GM12874 (cell line): ENCODE results near the gene DNAJA3.

ENCODE experiments used
- CTCF ChIP-seq: IDR thresholded peaks from 2 replicates; pipeline ENCODE4 v1.5.1; 2011; ENCODE audit warnings: low read depth, mild to moderate bottlenecking, control low read depth, low read length, moderate library complexity; ENCODE audit not compliant: insufficient read depth

DNAJA3 gene

DNA sequence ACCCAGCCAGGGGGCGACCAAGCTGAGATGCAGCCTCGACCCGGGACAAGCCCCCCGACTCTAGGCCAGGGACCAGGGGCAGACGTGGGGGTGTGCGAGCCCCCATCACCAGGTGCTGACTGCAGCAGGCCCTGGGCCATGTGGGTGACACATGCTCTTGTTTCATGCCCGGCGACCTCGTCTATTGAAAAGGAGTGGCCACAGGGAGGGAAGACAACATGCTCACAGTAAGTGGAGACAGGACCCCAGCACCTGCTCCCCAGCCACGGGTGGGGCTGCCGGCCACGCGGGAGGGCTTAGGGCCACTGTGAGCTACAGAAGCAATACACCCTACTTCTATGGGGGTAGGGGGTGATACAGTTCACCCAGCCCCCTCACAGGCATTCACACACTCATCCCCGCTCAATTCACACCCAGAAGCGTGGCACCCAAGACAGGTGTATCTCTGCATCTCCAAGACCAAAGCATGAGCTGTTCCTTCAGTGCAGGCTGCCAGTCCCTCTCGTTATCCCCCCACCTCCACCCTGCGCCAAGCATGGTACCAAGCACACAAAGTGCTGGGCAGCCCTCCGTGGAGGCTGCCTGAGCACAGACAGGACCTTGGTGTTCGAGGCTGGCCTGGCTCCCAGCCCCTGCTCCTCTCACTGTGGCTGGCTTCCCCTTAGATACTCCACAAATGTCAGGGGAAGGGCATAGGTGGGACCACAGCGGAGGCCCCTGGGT lies 40.4 kb upstream of the DNAJA3 start:
- no peak for TF ChIP-seq CTCF

- no peak for TF ChIP-seq CTCF
These were observed 39.7 kb upstream of the DNAJA3 start for GRCh38 chr16:4385789-4386450.

- no peak for TF ChIP-seq CTCF
These were observed 39.2 kb upstream of the DNAJA3 start for GRCh38 chr16:4386451-4386805.

GRCh38 chr16:4386951-4387565 lies 38.6 kb upstream of the DNAJA3 start:
- TF ChIP-seq CTCF: no peak

DNA sequence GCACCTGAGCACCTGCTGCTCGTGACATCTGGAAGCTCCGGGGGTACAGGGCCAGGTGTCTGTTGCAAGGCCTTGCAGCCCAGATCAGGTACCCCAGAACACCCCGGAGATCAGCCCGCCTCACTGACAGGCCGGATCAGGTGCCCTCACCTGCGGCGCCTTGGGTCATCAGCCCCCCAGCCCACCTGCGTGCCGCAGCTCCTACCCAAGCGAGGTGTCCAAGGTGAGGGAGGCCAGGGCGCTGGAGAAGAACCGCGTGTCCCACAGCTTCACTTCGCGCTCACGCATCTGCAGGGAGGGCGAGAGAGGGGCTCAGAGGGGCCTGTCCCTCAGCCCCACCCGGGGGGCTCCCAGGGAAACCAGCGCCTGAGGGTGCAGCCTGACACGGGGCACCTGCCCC lies 37.9 kb upstream of the DNAJA3 start:
- no peak for TF ChIP-seq CTCF

GRCh38 chr16:4388271-4389021 lies 37.2 kb upstream of the DNAJA3 start:
- TF ChIP-seq CTCF: no peak

GRCh38 chr16:4389051-4389955 lies 36.4 kb upstream of the DNAJA3 start:
- no peak for TF ChIP-seq CTCF
